Measurements from ENCODE around the gene ACAP3.

GRCh38 chr1:1281533-1282321 is 26.0 kb downstream of the ACAP3 start:
- TF ChIP-seq CTCF (conservative IDR thresholded peaks at IDR 0.05; ENCODE audit: low read depth in 2 of 2) (no peak), CREB1 (CRISPR knock-in tag; IDR thresholded peaks at IDR 0.05; ENCODE audit: low read depth) (no peak)

Data from GM23338 (cell line).